Measurements from ENCODE around the gene SLC45A3.

The SLC45A3 gene

GRCh38 chr1:205699416-205699815 lies 19.1 kb upstream of the SLC45A3 start:
- DNase-seq = no peak

- DNase-seq = no peak
Observed at GRCh38 chr1:205698921-205699320, 18.6 kb upstream of the SLC45A3 start.

GRCh38 chr1:205693421-205693991 lies 13.2 kb upstream of the SLC45A3 start:
- DNase-seq = no peak

DNA sequence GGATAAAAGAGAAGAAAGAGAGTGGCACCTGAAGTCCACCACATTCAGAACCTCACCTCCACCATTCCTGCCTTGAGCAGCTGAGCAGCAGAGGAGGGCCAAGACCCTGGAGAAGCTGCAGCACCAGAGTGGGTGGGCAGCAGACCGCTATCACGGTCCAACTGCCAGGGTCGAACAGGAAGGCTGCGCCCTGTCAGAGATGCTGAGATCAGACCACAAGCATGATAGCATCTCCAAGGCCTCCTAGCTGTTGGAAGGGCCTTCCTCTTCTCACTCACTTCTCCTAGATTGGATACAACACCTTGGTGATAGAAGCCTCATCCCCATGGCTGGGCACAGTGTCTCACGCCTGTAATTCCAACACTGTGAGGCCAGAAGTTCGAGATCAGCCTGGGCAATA lies 12.1 kb upstream of the SLC45A3 start:
- DNase-seq = no peak

GRCh38 chr1:205690122-205690756 lies 9.9 kb upstream of the SLC45A3 start:
- no peak for DNase-seq

DNA sequence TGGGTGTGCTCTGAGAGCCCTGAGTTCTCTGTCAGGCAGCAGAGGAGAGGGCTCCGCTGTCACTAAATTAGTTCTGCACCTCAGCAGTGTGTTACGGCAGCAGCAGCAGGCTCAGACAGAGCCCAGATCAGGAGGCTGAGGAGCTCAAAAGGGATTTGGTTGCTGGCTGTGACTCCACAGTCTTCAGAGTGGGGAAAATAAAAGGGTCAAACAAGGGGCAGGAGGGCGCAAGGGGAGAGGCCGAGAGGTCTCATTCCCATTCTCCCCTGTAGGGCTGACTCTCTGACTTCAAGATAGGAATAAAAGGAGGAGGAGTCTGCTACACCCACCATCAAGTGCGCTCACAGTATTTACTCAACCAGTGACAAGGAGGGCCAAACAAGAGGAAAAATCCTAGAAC lies 9.2 kb upstream of the SLC45A3 start:
- no peak for DNase-seq

- DNase-seq = no peak
Observed at GRCh38 chr1:205688171-205689080, 8.1 kb upstream of the SLC45A3 start.

- DNase-seq = no peak
Observed at GRCh38 chr1:205687242-205687641, 6.9 kb upstream of the SLC45A3 start.

DNA sequence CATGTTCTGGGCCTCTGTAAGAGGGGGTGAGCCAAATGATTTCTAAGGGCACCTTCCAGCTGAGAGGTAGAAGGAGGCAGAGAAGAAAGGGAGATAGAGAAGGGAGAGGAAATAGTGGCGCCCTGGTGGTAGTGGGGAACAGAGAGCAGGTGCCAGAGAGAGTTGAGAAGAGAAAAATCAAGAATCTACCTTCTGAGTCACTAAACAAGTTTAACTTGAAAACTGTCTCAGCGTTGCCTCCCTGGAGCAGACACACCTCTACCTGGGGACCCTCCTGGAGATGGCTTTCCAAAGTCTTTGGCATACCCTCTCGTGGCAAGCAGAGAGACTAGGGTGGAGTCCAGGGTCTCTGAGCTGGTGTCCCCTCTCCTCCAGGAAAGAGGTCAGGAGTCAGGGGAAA lies 1.1 kb upstream of the SLC45A3 start:
- DNase-seq = no peak

- no peak for DNase-seq
Observed at GRCh38 chr1:205678286-205679111, 1.8 kb downstream of the SLC45A3 start.

DNA sequence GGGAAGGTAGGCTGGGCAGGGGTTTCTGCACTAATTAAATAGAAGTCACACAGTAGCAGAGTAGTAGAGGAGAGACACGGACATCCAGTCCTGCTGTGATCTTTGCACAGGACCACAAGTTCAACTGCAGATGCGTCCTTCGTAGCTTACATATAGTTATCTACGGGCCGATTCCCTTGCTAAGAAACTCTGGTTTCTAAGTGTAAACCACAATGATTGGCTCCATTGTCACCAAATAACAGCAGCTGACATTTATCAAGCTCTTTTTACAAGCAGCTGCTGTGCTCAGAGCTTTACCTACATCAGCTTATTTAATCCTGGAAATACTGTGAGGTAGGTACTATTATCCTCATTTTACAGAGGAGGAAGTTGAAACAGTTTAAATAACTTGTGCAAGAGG lies 3.1 kb downstream of the SLC45A3 start:
- no peak for DNase-seq

GRCh38 chr1:205676597-205676996 lies 3.7 kb downstream of the SLC45A3 start:
- no peak for DNase-seq

- peak; percentile 8 for DNase-seq
Observed at GRCh38 chr1:205676002-205676401, 4.3 kb downstream of the SLC45A3 start.

GRCh38 chr1:205675247-205675646 lies 5.1 kb downstream of the SLC45A3 start:
- DNase-seq = no peak

GRCh38 chr1:205672970-205673369 lies 7.3 kb downstream of the SLC45A3 start:
- peak; percentile 10 for DNase-seq

DNA sequence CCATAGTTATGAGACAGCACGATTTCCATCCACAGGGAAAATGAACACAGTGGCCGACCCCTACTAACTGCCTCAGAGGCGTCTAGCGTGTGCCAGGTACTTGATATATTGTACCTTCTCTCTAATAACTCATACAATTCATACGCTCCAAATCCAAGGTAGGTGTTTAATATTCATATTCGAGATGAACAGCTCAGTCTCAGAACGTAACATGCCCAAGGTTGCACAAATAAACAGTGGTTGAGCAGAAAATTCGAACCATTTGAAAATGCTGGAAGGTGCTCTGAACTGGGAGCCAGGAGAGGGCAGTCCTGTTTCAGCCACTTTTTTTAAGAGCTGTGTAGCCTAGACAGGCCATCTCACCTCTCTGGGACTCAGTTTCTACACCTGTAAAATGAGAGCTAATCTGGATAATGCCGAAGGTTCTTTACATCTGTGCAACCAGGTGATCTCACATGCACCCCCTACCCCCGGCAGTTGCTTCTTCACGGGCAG lies 7.9 kb downstream of the SLC45A3 start:
- peak; percentile 9 for DNase-seq

DNA sequence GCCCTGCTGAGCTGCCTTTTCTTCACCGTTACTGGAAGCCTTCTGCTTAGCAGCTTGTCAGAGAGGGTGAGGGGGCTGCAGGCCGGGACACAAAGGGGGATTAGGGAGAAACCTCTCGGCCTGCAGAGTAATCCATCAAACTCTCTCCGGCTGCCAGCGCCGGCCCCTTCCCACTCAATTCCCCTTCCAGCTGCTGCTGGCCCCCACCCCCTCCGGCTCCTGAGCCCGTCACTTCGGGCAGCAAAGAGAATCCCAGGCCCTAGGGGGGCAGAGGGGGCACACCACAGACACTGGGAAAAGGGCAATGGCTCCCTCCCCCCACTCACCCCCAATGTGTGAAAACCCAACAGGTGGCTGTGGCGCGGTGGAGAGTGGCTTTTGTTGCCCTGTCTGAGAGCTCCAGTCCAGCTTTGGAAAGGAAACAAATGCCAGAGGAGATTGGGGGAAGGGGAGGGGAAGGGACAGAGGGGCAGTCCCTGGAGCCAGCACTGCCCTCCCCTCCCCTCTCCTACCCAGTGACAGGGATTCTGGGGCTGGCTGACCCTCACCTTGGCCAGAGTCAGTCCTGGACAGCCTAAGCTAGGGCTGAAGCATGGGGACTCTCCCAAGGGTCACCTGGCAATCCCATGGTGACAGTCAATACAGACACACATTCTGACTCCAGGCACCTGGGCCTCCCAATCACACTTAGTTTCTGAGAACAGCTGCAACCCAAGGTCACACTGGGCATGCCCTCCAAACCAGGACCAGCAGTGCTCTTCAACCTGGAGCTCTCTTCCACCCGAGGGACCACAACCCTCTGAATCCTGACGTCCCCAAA lies 9.5 kb downstream of the SLC45A3 start:
- DNase-seq = peak; percentile 11

DNA sequence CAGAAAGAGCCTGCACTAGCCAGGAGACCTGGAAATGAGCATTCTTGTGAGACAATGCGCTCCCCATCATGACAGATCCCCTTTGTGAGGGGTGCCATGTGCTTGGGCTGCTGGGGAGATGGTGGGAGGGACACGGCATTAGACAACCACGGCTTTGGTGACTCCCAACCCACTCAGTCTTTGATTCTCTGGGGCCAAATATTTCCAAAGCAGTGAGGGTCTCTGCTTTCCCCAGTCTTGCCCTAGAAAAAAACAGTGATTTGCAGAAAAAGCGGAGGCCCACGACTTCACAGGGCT lies 10.2 kb downstream of the SLC45A3 start:
- DNase-seq = no peak

DNA sequence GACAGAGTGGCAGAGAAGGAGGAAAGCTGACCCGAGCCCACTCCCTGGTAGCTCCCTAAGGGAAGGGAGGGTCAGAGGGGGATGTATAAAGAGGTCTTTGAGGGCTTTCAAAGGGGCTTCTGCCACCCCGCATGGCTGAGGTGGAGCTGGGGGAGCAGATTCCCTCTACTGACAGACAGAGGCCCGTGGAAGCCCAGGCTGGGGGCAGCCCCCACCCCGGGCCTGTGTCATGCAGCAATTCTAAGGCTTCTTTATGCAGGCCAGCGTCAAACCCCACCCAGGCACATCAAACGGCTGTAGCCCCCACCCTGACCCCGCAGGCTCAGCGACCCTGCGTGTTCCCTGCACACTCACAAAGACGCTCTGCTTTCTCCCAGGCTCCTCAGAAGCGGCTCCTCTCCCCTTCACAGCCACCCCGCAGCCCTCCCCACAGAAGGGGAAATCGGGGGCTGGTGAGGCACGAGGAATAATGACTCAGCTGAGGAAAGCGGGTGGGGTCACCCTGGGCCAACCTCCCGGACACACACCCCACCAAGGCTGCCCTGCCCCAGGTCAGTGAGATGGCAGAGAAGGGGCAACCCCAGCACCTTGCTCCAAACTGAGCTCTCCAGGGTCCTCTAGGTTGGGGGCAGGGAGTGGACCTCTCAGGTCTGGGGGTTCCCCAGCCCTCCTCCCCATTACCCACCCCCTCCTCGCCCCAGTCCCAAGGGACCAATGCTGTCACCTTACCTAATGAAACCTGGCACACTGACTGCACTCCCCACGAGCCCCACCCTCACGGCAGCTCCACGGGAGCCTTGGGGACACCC lies 10.8 kb downstream of the SLC45A3 start:
- DNase-seq = no peak

- no peak for DNase-seq
Observed at GRCh38 chr1:205668951-205669340, 11.4 kb downstream of the SLC45A3 start.

- no peak for DNase-seq
Observed at GRCh38 chr1:205667909-205668643, 12.2 kb downstream of the SLC45A3 start.
